ENCODE measurements around the gene CAMK1. TPM values are rescaled to one million over a fixed set of nuclear protein-coding genes. Genes with fewer than 3 reads are reported as not detected.

CAMK1 gene
- total and polyA plus RNA-seq, 2 donors (not counting 3 experiments of a cell fraction or from before 2014, with no cell fraction given), result 23.5 to 28.4 TPM

- H3K27me3 ChIP-seq (ENCODE audit: control insufficient read depth in 2 of 2, insufficient read depth in 2 of 2, low read length in 2 of 2), result no peaks in the 10 kb centered on the region
- no peak for DNase-seq (ENCODE audit: low read depth, low spot score)
- H3K27ac ChIP-seq (ENCODE audit: insufficient read depth, low read depth, low read length), result no peak overlapping the region
- dilution Hi-C loops (cut with MboI; ENCODE audit: extremely low pct_ligation_motif_present, low sequenced_read_pairs), result no loop called here
- intact Hi-C loops (cut with micrococcal nuclease), result no loop called here
- no peak overlapping the region for H3K9ac ChIP-seq (replicated peaks; ENCODE audit: extremely low read depth, insufficient read depth, low read length)
- CTCF ChIA-PET, result interaction anchor here (0.9 to 1.4 kb wide), 2 partner anchors 11 to 15 kb away, joined by 3 to 4 read pairs; no protein-coding TSS in a partner anchor
- FAIRE-seq, result no peak
- no peaks in the 10 kb centered on the region for H3K9me3 ChIP-seq (replicated peaks; ENCODE audit: control insufficient read depth, insufficient read depth, low read length)
- TF ChIP-seq POLR2AphosphoS5 (IDR thresholded peaks at IDR 0.05; ENCODE audit: insufficient read depth, low read depth, low read length) (no peak), MYC (IDR thresholded peaks at IDR 0.05; ENCODE audit: low read depth, low read length) (no peak), GATA2 (IDR thresholded peaks at IDR 0.05; ENCODE audit: insufficient read depth, insufficient read length, low read depth, low read length) (no peak)
- no peaks in the 10 kb centered on the region for H3K9me1 ChIP-seq (replicated peaks; ENCODE audit: control insufficient read depth, extremely low read depth, insufficient read depth, low read length)
- no peak overlapping the region for H3K4me2 ChIP-seq (ENCODE audit: insufficient read depth, low read length)
- no peak overlapping the region for H2AFZ ChIP-seq (ENCODE audit: low read depth, low read length)
- H3K79me2 ChIP-seq (ENCODE audit: control insufficient read depth, insufficient read depth, low read length), result peaks cover 12% of the 10 kb centered on the region
- H3K36me3 ChIP-seq (ENCODE audit: control insufficient read depth in 2 of 2, extremely low read depth in 1 of 2, insufficient read depth in 2 of 2, low read length in 2 of 2), result peaks cover 10 to 50% of the 10 kb centered on the region in 2 experiments
- POLR2A ChIA-PET, result no interaction called here
- no TSS peak for BruUV-seq (replicated peaks)
- H3K4me1 ChIP-seq (ENCODE audit: control insufficient read depth, extremely low read depth, insufficient read depth, low read length), result peaks cover 32% of the 10 kb centered on the region
- no peaks in the 10 kb centered on the region for H4K20me1 ChIP-seq (replicated peaks; ENCODE audit: control insufficient read depth, extremely low read depth, insufficient read depth, low read length)
- no peak overlapping the region for H3K4me3 ChIP-seq (replicated peaks in 1 of 3; ENCODE audit: insufficient read depth in 1 of 3, low read depth in 1 of 3, low read length in 3 of 3)
These were observed 21.7 kb downstream of the CAMK1 start for GRCh38 chr3:9748031-9748430.

GRCh38 chr3:9747267-9747666 is 22.5 kb downstream of the CAMK1 start:
- TF ChIP-seq MAX (IDR thresholded peaks at IDR 0.05; ENCODE audit: insufficient read depth, insufficient read length) (no peak), MYC (IDR thresholded peaks at IDR 0.05; ENCODE audit: low read depth, low read length) (no peak), JUN (IDR thresholded peaks at IDR 0.05; ENCODE audit: borderline replicate concordance, insufficient read depth, insufficient read length, low read depth) (peak; percentile 10), CTCF (IDR thresholded peaks at IDR 0.05; ENCODE audit: extremely low read depth in 1 of 2, insufficient read depth in 1 of 2, low read depth in 1 of 2, low read length in 2 of 2) (no peak), FOS (IDR thresholded peaks at IDR 0.05; ENCODE audit: borderline replicate concordance, insufficient read depth, low read length) (peak; percentile 33), POLR2AphosphoS5 (IDR thresholded peaks at IDR 0.05; ENCODE audit: insufficient read depth, low read depth, low read length) (peak; percentile 23), EZH2 (IDR thresholded peaks at IDR 0.05; ENCODE audit: borderline replicate concordance, low read depth, low read length, severe bottlenecking) (no peak)
- FAIRE-seq (peak; percentile 83), DNase-seq (ENCODE audit: low read depth, low spot score) (peak; percentile 49)
- intact Hi-C loops (cut with micrococcal nuclease), result no loop called here
- Histone ChIP-seq H3K4me2 (ENCODE audit: insufficient read depth, low read length) (no peak overlapping the region), H3K27ac (ENCODE audit: insufficient read depth, low read depth, low read length) (peak overlapping the region; percentile 19), H3K9me3 (replicated peaks; ENCODE audit: control insufficient read depth, insufficient read depth, low read length) (no peaks in the 10 kb centered on the region), H3K79me2 (ENCODE audit: control insufficient read depth, insufficient read depth, low read length) (peaks cover 12% of the 10 kb centered on the region), H3K4me3 (replicated peaks in 1 of 3; ENCODE audit: insufficient read depth in 1 of 3, low read depth in 1 of 3, low read length in 3 of 3) (no peak overlapping the region), H3K36me3 (ENCODE audit: control insufficient read depth in 2 of 2, extremely low read depth in 1 of 2, insufficient read depth in 2 of 2, low read length in 2 of 2) (peaks cover 14 to 55% of the 10 kb centered on the region in 2 experiments), H3K9me1 (replicated peaks; ENCODE audit: control insufficient read depth, extremely low read depth, insufficient read depth, low read length) (no peaks in the 10 kb centered on the region), H3K27me3 (ENCODE audit: control insufficient read depth in 2 of 2, insufficient read depth in 2 of 2, low read length in 2 of 2) (no peaks in the 10 kb centered on the region), H2AFZ (ENCODE audit: low read depth, low read length) (no peak overlapping the region), H4K20me1 (replicated peaks; ENCODE audit: control insufficient read depth, extremely low read depth, insufficient read depth, low read length) (no peaks in the 10 kb centered on the region), H3K9ac (replicated peaks; ENCODE audit: extremely low read depth, insufficient read depth, low read length) (no peak overlapping the region), H3K4me1 (ENCODE audit: control insufficient read depth, extremely low read depth, insufficient read depth, low read length) (peaks cover 32% of the 10 kb centered on the region)
- dilution Hi-C loops (cut with MboI; ENCODE audit: extremely low pct_ligation_motif_present, low sequenced_read_pairs), result no loop called here
- ChIA-PET CTCF (interaction anchor here (0.9 to 1.0 kb wide), 2 partner anchors 10 to 31 kb away, joined by 3 read pairs; no protein-coding TSS in a partner anchor), POLR2A (no interaction called here)
- no TSS peak for BruUV-seq (replicated peaks)
